Body of pancreas (tissue), 4 donors: ENCODE measurements around the gene STBD1. TPM values are rescaled to one million over a fixed set of nuclear protein-coding genes. Genes with fewer than 3 reads are reported as not detected.

ENCODE experiments used
- ATAC-seq: fragments of 150-250 bp; one replicate; pipeline ENCODE4 v1.9.1; 2016
- DNase-seq, 4 donors: peaks; one replicate each; pipeline ENCODE4 v3.0.0-alpha.2; 2019
- H3K27ac ChIP-seq, 4 donors: fragments of 200-600 bp; sonication (generic); 1 replicate in 3 of 4; 2 replicates in 1 of 4; pipeline versions ENCODE4 v1.5.1 to v1.6.1; 2016 to 2019; ENCODE audit warnings: mild to moderate bottlenecking in 1 of 4, mixed read lengths in 1 of 4, moderate library complexity in 1 of 4
- H3K27me3 ChIP-seq, 2 donors: fragments of 200-600 bp; sonication (generic); one replicate each; pipeline ENCODE4 v1.6.0; 2016; ENCODE audit warnings: mild to moderate bottlenecking in 1 of 2
- H3K36me3 ChIP-seq, 2 donors: fragments of 200-600 bp; sonication (generic); replicated peaks in 1 of 2; 2 replicates each; pipeline ENCODE4 v1.5.1; 2016; ENCODE audit warnings: low read depth in 2 of 2; ENCODE audit not compliant: insufficient read depth in 1 of 2
- H3K4me1 ChIP-seq: fragments of 200-600 bp; sonication (generic); one replicate; pipeline ENCODE4 v1.6.0; 2016
- H3K4me3 ChIP-seq, 2 donors: fragments of 200-600 bp; sonication (generic); 1 replicate in 1 of 2; 2 replicates in 1 of 2; pipeline ENCODE4 v1.5.1; 2016 to 2019
- H3K9me3 ChIP-seq, 3 donors: fragments of 200-600 bp; sonication (generic); 1 replicate in 2 of 3; 2 replicates in 1 of 3; pipeline ENCODE4 v1.5.1; 2016
- POLR2A ChIP-seq, 3 donors: fragments of 450-650 bp; IDR thresholded peaks; one replicate each; pipeline ENCODE4 v1.6.1; 2016; ENCODE audit warnings: antibody characterized with exemption in 3 of 3, mild to moderate bottlenecking in 2 of 3
- WGBS, 2 donors: methylation state at CpG; one replicate each; pipeline ENCODE4 v1.1.5; 2017; 5-methylcytosine and 5-hydroxymethylcytosine counted together
- intact Hi-C: fragments of 100-400 bp; cut with DNase I; formaldehyde crosslinking; loops from one replicate; pipeline ENCODE4 v1.15.1; 2023
- total RNA-seq, 2 donors: library from RNA; depleted of rRNA; stranded (reverse); fragments of >200 nt; gene quantifications; one replicate each; pipeline ENCODE4 v1.1.0, GENCODE V29; 2016
- TF ChIP-seq, protein P1 (sequence below), 7 experiments: fragments of 450-650 bp in 4 of 7; fragments of 200-600 bp in 3 of 7; sonication (generic) in 3 of 7; IDR thresholded peaks; one replicate each; pipeline ENCODE4 v1.5.1; 2016 to 2019; ENCODE audit warnings: antibody characterized with exemption in 7 of 7

The STBD1 gene
- total RNA-seq, 2 donors from 2014 or later = 6.2 to 6.6 TPM

DNA sequence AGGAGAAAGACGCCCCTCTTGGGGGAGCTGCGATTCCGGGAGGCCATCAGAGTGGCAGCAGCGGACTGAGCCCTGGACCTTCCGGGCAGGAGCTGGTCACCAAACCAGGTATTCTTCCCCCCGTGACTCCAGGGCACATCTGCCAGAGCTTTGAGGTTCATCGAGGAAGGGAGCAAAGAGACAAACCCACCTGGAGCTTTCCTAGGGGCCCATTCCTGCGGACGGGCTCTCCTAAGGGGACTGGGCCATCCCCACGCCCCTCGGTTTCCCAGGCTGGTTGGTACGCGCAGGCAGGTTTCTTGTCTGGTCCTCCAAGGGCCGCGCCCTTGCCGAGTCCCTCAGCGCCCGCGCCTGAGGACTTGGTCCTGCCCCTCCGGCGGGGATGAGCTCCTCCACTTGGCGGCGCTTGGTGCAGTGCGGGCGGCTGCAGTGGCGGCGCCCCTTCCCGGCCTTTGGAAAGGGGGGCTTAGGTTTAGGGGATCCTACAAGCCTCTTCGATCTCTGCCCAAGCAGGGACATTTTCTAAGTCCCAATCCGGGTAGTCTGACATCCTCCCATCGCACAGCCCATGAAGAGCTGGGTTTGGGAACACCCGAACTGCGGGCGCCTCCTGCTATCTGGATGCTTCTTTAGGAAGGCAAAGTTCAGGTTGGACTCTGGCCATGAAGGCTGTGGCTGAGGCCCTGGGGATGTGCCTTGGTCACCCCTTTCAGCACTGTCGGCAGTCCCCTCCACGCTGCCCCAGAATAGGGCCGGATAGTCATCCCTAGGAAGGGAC lies 538 bp downstream of the STBD1 start:
- DNase-seq = peak; percentile 59 to 74 (median 65)
- Histone ChIP-seq H3K36me3 (no peaks in the 10 kb centered on the region), H3K27me3 (no peaks in the 10 kb centered on the region), H3K27ac (peak overlapping the region; percentile 79 to 94 (median 90)), H3K4me1 (peaks cover 39% of the 10 kb centered on the region), H3K4me3 (peak overlapping the region; percentile 46 to 52), H3K9me3 (no peaks in the 10 kb centered on the region)
- peak; percentile 58 for ATAC-seq
- intact Hi-C loops = no loop called here
- 1 to 30% methylated on average over 2 to 37 of the region's 37 CpGs for WGBS, 2 donors
- TF ChIP-seq, protein P1, sequence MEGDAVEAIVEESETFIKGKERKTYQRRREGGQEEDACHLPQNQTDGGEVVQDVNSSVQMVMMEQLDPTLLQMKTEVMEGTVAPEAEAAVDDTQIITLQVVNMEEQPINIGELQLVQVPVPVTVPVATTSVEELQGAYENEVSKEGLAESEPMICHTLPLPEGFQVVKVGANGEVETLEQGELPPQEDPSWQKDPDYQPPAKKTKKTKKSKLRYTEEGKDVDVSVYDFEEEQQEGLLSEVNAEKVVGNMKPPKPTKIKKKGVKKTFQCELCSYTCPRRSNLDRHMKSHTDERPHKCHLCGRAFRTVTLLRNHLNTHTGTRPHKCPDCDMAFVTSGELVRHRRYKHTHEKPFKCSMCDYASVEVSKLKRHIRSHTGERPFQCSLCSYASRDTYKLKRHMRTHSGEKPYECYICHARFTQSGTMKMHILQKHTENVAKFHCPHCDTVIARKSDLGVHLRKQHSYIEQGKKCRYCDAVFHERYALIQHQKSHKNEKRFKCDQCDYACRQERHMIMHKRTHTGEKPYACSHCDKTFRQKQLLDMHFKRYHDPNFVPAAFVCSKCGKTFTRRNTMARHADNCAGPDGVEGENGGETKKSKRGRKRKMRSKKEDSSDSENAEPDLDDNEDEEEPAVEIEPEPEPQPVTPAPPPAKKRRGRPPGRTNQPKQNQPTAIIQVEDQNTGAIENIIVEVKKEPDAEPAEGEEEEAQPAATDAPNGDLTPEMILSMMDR (IDR thresholded peaks at IDR 0.05) = peak; percentile 27 to 48 (median 37)
- no peak for TF ChIP-seq POLR2A (IDR thresholded peaks at IDR 0.05)

DNA sequence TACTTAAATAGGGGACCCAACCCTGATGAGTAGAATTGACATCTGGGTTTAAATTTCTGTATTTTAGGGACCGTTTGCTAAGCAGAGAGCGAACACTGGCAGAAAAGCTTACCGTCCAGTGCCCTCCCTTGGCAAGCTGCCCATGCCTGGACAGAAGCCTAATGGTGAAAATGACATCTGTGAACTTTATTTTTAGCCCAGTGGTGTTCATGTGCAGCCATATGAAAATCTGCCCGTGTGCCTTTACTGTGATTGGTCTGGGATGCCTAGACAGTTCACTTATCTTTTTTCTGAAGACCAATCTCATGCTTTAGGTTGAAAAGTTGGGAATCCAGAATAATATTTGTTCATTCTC lies 1.1 kb downstream of the STBD1 start:
- intact Hi-C loops = no loop called here
- H3K27me3 ChIP-seq = no peaks in the 10 kb centered on the region
- peak overlapping the region in 3 of 4 donors; percentile 89 to 94 (median 91) for H3K27ac ChIP-seq
- H3K4me3 ChIP-seq = peak overlapping the region in 1 of 2 donors; percentile 52
- 23% methylated on average over 3 to 4 of the region's 4 CpGs for WGBS, 2 donors
- ATAC-seq (no peak), DNase-seq (peak; percentile 34 to 61 (median 43))
- H3K36me3 ChIP-seq = no peaks in the 10 kb centered on the region
- TF ChIP-seq POLR2A (IDR thresholded peaks at IDR 0.05) = no peak
- TF ChIP-seq, protein P1 (IDR thresholded peaks at IDR 0.05) = no peak
- H3K9me3 ChIP-seq = no peaks in the 10 kb centered on the region
- H3K4me1 ChIP-seq = peaks cover 35% of the 10 kb centered on the region

DNA sequence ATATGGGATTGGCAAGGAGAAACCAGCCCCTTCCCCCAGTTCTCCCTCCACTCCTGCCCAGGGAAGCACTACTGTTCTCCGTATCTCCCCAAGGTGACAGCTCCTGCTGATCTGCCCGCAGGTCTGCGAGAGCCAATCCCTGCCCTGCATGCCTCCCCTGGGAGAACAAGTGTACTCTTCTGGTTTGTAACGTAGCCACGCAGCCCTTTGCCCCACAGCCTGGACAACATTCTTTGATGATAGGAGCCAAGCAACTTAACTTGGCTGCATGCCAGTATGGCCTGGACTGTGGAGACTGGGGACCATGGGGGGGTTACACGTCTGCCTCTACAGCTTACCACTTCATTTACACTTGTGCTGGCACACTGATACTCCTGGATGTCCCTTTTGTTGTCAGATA lies 2.0 kb downstream of the STBD1 start:
- intact Hi-C loops = no loop called here
- no peak for ATAC-seq

DNA sequence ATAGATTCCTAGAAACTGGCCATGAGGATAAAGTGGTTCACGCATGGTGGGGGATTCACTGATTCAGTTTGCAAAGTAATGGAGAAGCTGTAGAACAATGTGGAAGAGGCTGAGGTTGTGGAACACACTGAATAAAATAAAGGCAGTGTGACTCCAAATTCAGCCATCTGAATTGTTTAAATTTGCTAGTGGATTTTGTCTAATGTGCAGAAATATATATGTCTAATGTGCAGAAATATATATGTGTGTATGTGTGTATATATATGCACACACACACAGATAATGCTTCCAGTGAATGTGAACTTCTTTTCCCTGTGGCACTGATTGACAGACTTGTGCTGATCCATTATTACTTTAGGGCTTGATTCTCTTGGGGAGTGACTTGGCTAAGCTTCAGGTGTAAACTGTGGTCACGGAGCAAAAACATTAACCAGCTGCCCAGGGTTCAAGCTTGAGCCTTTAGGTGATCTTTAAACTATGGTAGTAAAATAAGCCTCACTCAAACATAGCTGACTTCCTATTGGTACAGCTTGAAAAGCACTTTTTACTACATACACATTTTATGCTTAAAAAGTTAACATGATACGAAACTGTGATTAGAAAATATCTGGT lies 3.5 kb downstream of the STBD1 start:
- intact Hi-C loops = no loop called here
- DNase-seq (no peak), ATAC-seq (no peak)
- WGBS, 2 donors = 85 to 86% methylated on average over 3 of the region's 3 CpGs
- no peak overlapping the region for H3K27ac ChIP-seq
- H3K4me1 ChIP-seq = peaks cover 25% of the 10 kb centered on the region
- no peaks in the 10 kb centered on the region for H3K9me3 ChIP-seq
- no peak overlapping the region for H3K4me3 ChIP-seq
- no peaks in the 10 kb centered on the region for H3K36me3 ChIP-seq
- TF ChIP-seq, protein P1 (IDR thresholded peaks at IDR 0.05) = no peak
- no peak for TF ChIP-seq POLR2A (IDR thresholded peaks at IDR 0.05)
- no peaks in the 10 kb centered on the region for H3K27me3 ChIP-seq

More for the DNA sequence above, 2.0 kb downstream of the STBD1 start:
- 30 to 37% methylated on average over 6 of the region's 6 CpGs for WGBS, 2 donors
- Histone ChIP-seq H3K9me3 (no peaks in the 10 kb centered on the region), H3K36me3 (no peaks in the 10 kb centered on the region), H3K27ac (peak overlapping the region in 1 of 4 donors; percentile 31), H3K4me3 (no peak overlapping the region), H3K27me3 (no peaks in the 10 kb centered on the region), H3K4me1 (peaks cover 32% of the 10 kb centered on the region)
- TF ChIP-seq, protein P1 (IDR thresholded peaks at IDR 0.05) = no peak
- no peak for TF ChIP-seq POLR2A (IDR thresholded peaks at IDR 0.05)
- peak; percentile 46 to 66 (median 56) for DNase-seq
